B cell (primary cell): Measurements from ENCODE around the gene NANOS1. TPM values are rescaled to one million over a fixed set of nuclear protein-coding genes. Genes with fewer than 3 reads are reported as not detected.

Experiments
- ATAC-seq: fragments of 200-7000 bp; cut with Tn5 transposase; one replicate; pipeline ENCODE4 v1.10.0; 2021; ENCODE audit warnings: low read depth, mild to moderate bottlenecking, moderate number of reproducible peaks, moderate library complexity
- CTCF ChIA-PET: fragments of 350-600 bp; sonication (Branson Sonifier 250); formaldehyde crosslinking; loops from one replicate; lab custom pipeline; 2021; ENCODE audit warnings: antibody characterized with exemption, inconsistent platforms; lab: Charles Lee
- POLR2A ChIA-PET: fragments of 350-600 bp; sonication (Branson Sonifier 250); formaldehyde crosslinking; loops from one replicate; lab custom pipeline; 2021; ENCODE audit warnings: antibody characterized with exemption; lab: Charles Lee
- DNase-seq: peaks from one replicate; pipeline ENCODE4 v3.0.0; 2013
- H2AFZ ChIP-seq: 2 replicates; pipeline ENCODE4 v1.6.1; 2012; ENCODE audit warnings: mild to moderate bottlenecking, low read depth, low read length; ENCODE audit not compliant: insufficient read depth, poor library complexity, severe bottlenecking
- H3K27ac ChIP-seq, 2 donors: 1 replicate in 1 of 2; 2 replicates in 1 of 2; pipeline ENCODE4 v1.5.1; 2012 to 2013; ENCODE audit warnings: low read length in 2 of 2, mild to moderate bottlenecking in 2 of 2, moderate library complexity in 1 of 2
- H3K27me3 ChIP-seq, 4 experiments: fragments of 200-600 bp in 1 of 4; sonication (generic) in 1 of 4; replicated peaks in 1 of 4; 1 replicate in 2 of 4; 2 replicates in 2 of 4; pipeline versions ENCODE4 v1.6.1 to v1.7.0; 2013 to 2016; ENCODE audit warnings: low read length in 3 of 4, mild to moderate bottlenecking in 2 of 4, mixed read lengths in 1 of 4, moderate library complexity in 1 of 4; ENCODE audit not compliant: insufficient read depth in 4 of 4, control insufficient read depth in 3 of 4; ENCODE audit errors: control extremely low read depth in 1 of 4
- H3K36me3 ChIP-seq, 2 experiments: replicated peaks in 1 of 2; 1 replicate in 1 of 2; 2 replicates in 1 of 2; pipeline versions ENCODE4 v1.6.1 to v1.7.1; 2013; ENCODE audit warnings: low read length in 1 of 2; ENCODE audit not compliant: insufficient read depth in 2 of 2, control insufficient read depth in 1 of 2; ENCODE audit errors: control extremely low read depth in 1 of 2, extremely low read depth in 1 of 2
- H3K4me1 ChIP-seq, 2 donors: fragments of 200-600 bp in 1 of 2; sonication (generic) in 1 of 2; 1 replicate in 1 of 2; 2 replicates in 1 of 2; pipeline versions ENCODE4 v1.5.1 to v1.6.1; 2013 to 2017; ENCODE audit warnings: low read length in 2 of 2; ENCODE audit not compliant: control insufficient read depth in 2 of 2, insufficient read depth in 2 of 2
- H3K4me2 ChIP-seq: replicated peaks from 2 replicates; pipeline ENCODE3; 2012; ENCODE audit warnings: mild to moderate bottlenecking, low read depth, low read length; ENCODE audit not compliant: poor library complexity, severe bottlenecking
- H3K4me3 ChIP-seq, 5 experiments: fragments of 200-600 bp in 1 of 5; sonication (generic) in 1 of 5; 1 replicate in 3 of 5; 2 replicates in 2 of 5; pipeline versions ENCODE4 v1.5.1 to v1.7.0; 2011 to 2016; ENCODE audit warnings: low read length in 4 of 5, mild to moderate bottlenecking in 4 of 5, low read depth in 2 of 5, control low read depth in 1 of 5, moderate library complexity in 1 of 5; ENCODE audit not compliant: insufficient read depth in 1 of 5; ENCODE audit errors: control extremely low read depth in 1 of 5, extremely low read depth in 1 of 5
- H3K79me2 ChIP-seq: fragments of 200-600 bp; sonication (generic); one replicate; pipeline ENCODE4 v1.6.0; 2016; ENCODE audit warnings: low read length; ENCODE audit not compliant: control insufficient read depth, insufficient read depth
- H3K9ac ChIP-seq: fragments of 200-600 bp; sonication (generic); 2 replicates; pipeline ENCODE4 v1.6.1; 2017; ENCODE audit warnings: mild to moderate bottlenecking, low read length, moderate library complexity
- H3K9me3 ChIP-seq, 3 donors: one replicate each; pipeline versions ENCODE4 v1.6.1 to v1.7.1; 2013; ENCODE audit warnings: low read length in 2 of 3; ENCODE audit not compliant: control insufficient read depth in 2 of 3, insufficient read depth in 1 of 3; ENCODE audit errors: control extremely low read depth in 1 of 3
- H4K20me1 ChIP-seq: 2 replicates; pipeline ENCODE4 v1.6.0; 2012; ENCODE audit warnings: mild to moderate bottlenecking, low read length; ENCODE audit not compliant: insufficient read depth, control insufficient read depth, poor library complexity, severe bottlenecking
- H3K27ac Mint-ChIP-seq: one replicate; pipeline ENCODE4 v1.8.0; 2021; ENCODE audit warnings: mixed read lengths
- H3K27me3 Mint-ChIP-seq: one replicate; pipeline ENCODE4 v1.8.0; 2021; ENCODE audit warnings: mixed read lengths
- H3K4me1 Mint-ChIP-seq: one replicate; pipeline ENCODE4 v1.8.0; 2021; ENCODE audit warnings: mixed read lengths
- H3K4me3 Mint-ChIP-seq: one replicate; pipeline ENCODE4 v1.8.0; 2021; ENCODE audit warnings: mixed read lengths
- H3K9me3 Mint-ChIP-seq: one replicate; pipeline ENCODE4 v1.8.0; 2022; ENCODE audit warnings: mixed read lengths; ENCODE audit not compliant: insufficient read depth
- CTCF ChIP-seq: fragments of 200-600 bp; IDR thresholded peaks from one replicate; pipeline ENCODE4 v1.8.0; 2022; ENCODE audit warnings: antibody characterized with exemption, mild to moderate bottlenecking
- EZH2 ChIP-seq: IDR thresholded peaks from 2 replicates; pipeline ENCODE4 v1.6.1; 2012; ENCODE audit warnings: borderline replicate concordance, low read depth, mild to moderate bottlenecking, moderate library complexity, low read length; ENCODE audit not compliant: insufficient read depth, poor library complexity, severe bottlenecking
- WGBS: methylation state at CpG from one replicate; pipeline ENCODE4 v1.1.5; 2013; ENCODE audit warnings: missing lambda C conversion rate; ENCODE audit not compliant: insufficient coverage; 5-methylcytosine and 5-hydroxymethylcytosine counted together
- intact Hi-C: fragments of 100-400 bp; cut with micrococcal nuclease; formaldehyde crosslinking; loops from one replicate; pipeline ENCODE4 v1.10.0; 2022
- polyA plus RNA-seq: library from polyadenylated mRNA; depleted of rRNA; stranded (reverse); fragments of >200 nt; gene quantifications from 2 replicates; pipeline ENCODE4 v1.2.3, GENCODE V29; 2012
- total RNA-seq, 2 donors: library from RNA; stranded (reverse); fragments of 120-200 nt in 1 of 2; gene quantifications; 1 replicate in 1 of 2; 2 replicates in 1 of 2; pipeline versions ENCODE4 v1.2.3 to v1.2.4, GENCODE V29; 2013 to 2022

NANOS1 gene
- total and polyA plus RNA-seq, 2 donors (not counting 1 experiment from before 2014, with no cell fraction given) = 0.16 to 0.69 TPM

DNA sequence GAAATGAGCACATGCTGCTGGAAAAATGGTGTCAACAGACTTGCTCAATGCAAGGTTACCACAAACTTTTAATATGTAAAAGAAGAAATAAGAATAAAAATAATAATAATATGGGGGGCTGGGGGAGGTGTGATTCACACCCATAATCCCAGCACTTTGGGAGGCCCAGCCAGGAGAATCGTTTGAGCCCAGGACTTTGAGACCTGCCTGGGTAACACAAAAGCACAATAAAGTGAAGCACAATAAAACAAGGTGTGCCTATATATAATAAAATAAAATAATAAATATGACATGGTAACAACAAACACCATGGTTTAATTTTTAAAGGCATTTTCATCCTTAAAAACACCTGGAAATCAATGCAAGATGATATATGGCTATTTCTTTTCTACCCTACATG lies 26.0 kb downstream of the NANOS1 start:
- no peak overlapping the region for H3K4me2 ChIP-seq
- TF ChIP-seq CTCF = no peak
- TF ChIP-seq EZH2 = no peak
- intact Hi-C loops = no loop called here
- H3K27me3 ChIP-seq = no peaks in the 10 kb centered on the region
- H3K79me2 ChIP-seq = peaks cover 45% of the 10 kb centered on the region
- Mint-ChIP-seq H3K4me1 (peaks cover 2% of the 10 kb centered on the region), H3K4me3 (no peak overlapping the region), H3K27me3 (no peaks in the 10 kb centered on the region), H3K27ac (no peak overlapping the region), H3K9me3 (no peaks in the 10 kb centered on the region)
- CTCF ChIA-PET = no interaction called here
- ATAC-seq = no peak
- POLR2A ChIA-PET = no interaction called here
- H3K4me3 ChIP-seq = no peak overlapping the region
- H2AFZ ChIP-seq = no peak overlapping the region
- no peak overlapping the region for H3K9ac ChIP-seq
- no CpG with 5 or more reads among the region's 1 CpG for WGBS
- no peaks in the 10 kb centered on the region for H3K4me1 ChIP-seq
- no peaks in the 10 kb centered on the region for H3K9me3 ChIP-seq
- no peak for DNase-seq
- H3K27ac ChIP-seq = no peak overlapping the region
- H4K20me1 ChIP-seq = peaks cover 68% of the 10 kb centered on the region
- peaks cover 20 to 94% of the 10 kb centered on the region in 2 experiments for H3K36me3 ChIP-seq

GRCh38 chr10:119058010-119058409 lies 28.5 kb downstream of the NANOS1 start:
- H2AFZ ChIP-seq = no peak overlapping the region
- Mint-ChIP-seq H3K9me3 (no peaks in the 10 kb centered on the region), H3K27me3 (no peaks in the 10 kb centered on the region), H3K4me1 (peaks cover 18% of the 10 kb centered on the region), H3K4me3 (no peak overlapping the region), H3K27ac (no peak overlapping the region)
- H4K20me1 ChIP-seq = peaks cover 65% of the 10 kb centered on the region
- no peak overlapping the region for H3K4me2 ChIP-seq
- no peak for TF ChIP-seq CTCF
- TF ChIP-seq EZH2 = no peak
- intact Hi-C loops = no loop called here
- WGBS = 97% methylated on average over 11 of the region's 11 CpGs
- peaks cover 2 to 12% of the 10 kb centered on the region in 2 donors for H3K4me1 ChIP-seq
- no peaks in the 10 kb centered on the region for H3K9me3 ChIP-seq
- no peak overlapping the region for H3K27ac ChIP-seq
- no peaks in the 10 kb centered on the region for H3K27me3 ChIP-seq
- ChIA-PET CTCF (no interaction called here), POLR2A (no interaction called here)
- DNase-seq (no peak), ATAC-seq (no peak)
- H3K4me3 ChIP-seq = no peak overlapping the region
- H3K36me3 ChIP-seq = peaks cover 15 to 85% of the 10 kb centered on the region in 2 experiments
- H3K9ac ChIP-seq = no peak overlapping the region
- H3K79me2 ChIP-seq = peaks cover 36% of the 10 kb centered on the region
